GM18505 (cell line): ENCODE data around the gene PLEKHM2.

Experiments used
- ATAC-seq: cut with Tn5 transposase; IDR thresholded peaks from one replicate; pipeline ENCODE4 v1.9.1; 2021; ENCODE audit not compliant: unreplicated experiment
- POLR2A ChIP-seq: IDR thresholded peaks from 4 replicates; pipeline ENCODE4 v1.6.1; 2011; ENCODE audit warnings: borderline replicate concordance; ENCODE audit not compliant: insufficient read depth, insufficient read length; ENCODE audit errors: extremely low read depth

PLEKHM2 gene

DNA sequence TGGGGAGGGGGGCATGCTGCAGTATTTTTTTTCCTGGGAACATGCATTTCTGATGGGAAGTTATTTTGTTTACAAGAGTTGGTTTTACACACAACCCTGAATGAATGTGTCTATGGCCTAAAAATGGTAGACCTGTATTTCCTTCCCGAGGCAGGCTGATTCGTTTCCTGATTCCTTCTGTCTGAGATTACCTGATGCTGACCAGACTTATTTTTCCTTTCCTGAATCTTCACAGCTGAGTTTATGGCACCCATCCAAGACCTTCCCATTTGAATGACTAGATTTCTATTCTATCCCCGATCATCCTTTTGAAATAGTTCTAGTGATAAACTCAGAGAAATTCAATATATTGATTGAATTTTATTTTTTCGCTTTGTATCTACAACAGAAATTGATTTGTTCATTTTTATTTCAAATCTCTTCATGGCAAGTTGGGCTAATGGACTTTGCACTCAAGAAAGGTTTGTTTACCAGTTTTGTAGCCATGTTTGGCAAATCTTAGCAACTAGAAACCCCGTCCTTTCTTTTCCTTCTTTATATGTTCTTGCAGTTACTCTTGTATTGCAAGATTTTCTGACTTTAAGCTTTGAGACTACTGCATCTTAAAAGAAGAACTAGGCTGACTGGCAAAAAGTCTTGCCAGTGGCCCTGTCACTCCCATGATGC is 15.9 kb upstream of the PLEKHM2 start:
- ATAC-seq = no peak
- TF ChIP-seq POLR2A = no peak

DNA sequence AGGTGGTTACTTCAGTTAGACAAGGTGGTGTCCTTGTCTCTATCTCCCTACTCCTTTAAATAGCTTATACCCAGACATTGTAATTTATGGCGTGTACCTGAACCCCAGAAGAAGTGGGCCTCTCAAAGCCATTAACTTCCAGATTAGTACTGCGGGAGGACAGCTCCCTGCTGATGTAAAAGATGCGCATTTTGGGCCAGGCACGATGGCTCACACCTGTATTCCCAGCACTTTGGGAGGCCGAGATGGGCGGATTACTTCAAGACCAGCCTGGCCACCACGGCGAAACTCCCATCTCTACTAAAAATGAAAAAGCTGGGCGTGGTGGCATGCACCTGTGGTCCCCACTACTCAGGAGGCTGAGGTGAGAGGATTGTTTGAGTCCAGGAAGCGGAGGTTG is 15.0 kb upstream of the PLEKHM2 start:
- no peak for TF ChIP-seq POLR2A
- no peak for ATAC-seq

DNA sequence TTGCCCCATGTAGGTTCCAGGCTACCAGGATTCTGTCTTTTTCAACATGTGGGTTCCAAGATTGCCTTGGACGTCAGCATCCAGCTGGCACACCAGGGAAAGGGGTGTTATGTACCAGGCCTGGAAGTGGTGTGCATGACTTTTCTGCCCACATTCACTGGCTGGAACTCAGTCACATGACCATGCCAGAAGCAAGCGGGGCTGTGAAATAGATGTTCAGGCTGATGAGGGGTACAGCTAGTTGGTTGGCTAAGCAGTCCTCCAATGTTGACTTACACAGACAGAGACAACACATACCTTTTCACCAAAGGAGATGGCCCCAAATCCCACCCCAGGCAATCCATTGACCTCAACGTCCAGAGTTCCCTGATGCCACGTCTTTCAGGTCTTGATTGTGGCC is 14.3 kb upstream of the PLEKHM2 start:
- ATAC-seq = no peak
- TF ChIP-seq POLR2A = no peak

DNA sequence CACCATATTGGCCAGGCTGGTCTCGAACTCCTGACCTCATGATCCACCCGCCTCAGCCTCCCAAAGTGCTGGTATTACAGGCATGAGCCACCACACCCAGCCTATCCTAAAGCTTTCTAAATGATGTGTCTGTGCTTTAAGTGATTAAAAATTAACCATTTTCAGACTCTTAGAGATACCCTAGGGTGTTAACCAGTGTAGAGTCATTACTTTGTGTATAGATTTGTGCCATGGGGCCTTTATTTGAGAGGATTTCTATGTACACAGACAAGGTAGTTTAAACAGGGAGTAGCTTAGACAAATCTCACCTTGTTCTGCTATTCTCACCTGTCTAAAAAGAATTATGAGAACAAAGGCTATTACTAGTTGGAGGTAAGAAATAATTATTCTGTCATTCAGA is 12.7 kb upstream of the PLEKHM2 start:
- TF ChIP-seq POLR2A = no peak
- no peak for ATAC-seq

DNA sequence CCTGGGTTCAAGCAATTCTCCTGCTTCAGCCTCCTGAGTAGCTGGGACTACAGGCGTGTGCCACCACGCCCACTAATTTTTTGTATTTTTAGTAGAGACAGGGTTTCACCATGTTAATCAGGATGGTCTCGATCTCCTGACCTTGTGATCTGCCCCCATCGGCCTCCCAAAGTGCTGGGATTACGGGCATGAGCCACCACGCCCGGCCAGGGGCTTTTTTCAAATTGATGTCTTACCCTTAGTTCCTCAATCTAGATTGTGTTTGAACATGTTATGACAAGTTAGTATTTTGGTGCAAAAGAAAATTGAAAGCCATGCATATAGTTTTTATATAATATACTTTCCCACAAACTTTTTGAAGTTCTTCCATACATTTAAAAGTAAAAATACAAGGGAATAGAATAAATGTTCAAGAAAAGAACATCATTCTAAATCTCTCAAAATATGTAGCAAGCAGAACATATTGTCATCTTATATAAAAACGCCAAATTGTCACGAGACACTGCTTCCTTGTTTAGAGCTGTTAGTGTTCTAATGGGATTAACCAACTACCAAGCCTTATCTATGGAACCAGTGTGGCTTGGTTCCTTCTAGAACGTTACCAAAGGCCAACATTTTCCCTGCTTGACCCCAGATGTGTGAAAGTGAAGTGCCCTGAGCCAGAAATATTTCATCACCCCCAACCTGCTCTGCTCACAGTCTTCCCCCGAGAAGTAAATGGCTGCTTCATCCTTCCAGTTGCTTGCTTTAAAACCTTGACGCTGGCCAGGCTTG is 9.5 kb upstream of the PLEKHM2 start:
- no peak for TF ChIP-seq POLR2A
- ATAC-seq = no peak

DNA sequence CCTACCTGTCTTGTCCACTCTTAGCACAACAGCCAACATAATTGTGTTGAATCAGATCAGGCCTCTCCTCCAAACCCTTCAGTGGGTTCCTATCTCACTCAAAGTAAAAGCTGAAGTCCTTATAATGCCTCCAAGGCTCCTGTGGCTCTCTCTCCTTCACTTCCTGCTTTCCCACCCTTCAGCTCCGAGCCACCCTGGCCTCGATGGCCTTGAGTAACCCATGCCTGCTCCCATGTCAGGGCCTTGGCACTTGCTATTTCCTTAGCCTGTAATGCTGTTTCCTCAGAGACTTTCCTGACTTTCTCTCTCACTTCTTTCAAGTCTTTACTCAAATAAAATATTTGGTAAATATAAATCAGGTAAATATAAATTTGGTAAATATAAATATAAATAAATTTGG is 8.1 kb upstream of the PLEKHM2 start:
- no peak for TF ChIP-seq POLR2A
- ATAC-seq = no peak

DNA sequence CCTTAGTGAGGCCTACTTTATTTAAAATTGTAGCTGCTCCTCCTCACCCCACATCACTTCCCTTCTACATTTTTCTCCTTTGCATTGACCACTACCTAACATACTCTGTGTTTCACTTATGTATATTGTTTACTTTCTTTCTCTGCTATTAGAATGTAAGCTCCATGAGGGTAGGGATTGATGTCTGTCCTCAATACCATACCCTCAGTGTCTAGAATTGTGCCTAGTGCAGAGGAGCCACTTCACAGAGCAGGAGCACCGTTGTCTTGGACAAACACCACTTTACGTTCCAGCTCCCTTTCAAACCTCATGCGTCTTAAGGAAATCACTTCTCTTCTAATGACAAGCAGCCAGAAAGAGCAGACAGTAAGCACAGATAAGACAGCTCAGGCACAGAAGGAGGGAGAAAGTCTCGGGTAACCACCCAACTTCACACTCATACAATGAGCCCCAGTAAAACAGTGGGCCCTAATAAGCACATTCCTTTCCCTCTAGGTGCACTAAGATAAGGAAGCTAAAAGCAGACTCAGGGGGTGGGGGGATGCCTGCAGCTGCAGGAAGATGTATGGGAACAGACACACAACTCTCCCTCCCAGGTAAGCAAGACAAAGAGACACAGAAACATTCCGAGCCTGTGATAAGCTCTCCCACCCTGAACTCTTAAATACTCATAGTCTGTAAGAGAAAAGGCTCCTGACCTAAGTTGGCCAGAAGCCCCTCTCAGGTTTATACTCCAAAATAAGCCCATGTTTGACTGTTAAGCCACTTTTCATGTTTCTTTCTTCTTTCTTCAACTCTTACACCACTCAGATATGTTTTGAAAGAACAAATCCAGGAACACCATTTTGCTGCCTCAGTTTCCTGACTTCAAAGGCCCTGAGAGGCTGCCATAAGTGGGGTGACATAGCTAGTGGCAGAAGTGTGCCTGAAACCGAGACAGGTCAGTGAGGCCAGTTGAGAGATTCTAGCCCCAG is 7.1 kb upstream of the PLEKHM2 start:
- TF ChIP-seq POLR2A = no peak
- ATAC-seq = no peak

DNA sequence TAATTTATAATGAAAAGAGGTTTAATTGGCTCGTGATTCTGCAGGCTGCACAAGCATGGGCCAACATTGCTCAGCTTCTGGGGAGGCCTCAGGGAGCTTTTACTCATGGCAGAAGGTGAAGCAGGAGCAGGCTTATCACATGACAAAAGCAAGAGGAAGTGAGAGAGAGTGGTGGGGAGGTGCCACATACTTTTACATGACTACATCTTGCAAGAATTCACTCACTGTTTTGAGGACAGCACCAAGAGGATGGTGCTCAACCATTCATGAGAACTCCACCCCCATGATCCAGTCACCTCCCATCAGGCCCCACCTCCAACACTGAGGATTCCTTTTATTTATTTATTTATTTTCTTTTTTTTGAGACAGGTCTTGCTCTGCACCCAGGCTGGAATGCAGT is 5.5 kb upstream of the PLEKHM2 start:
- TF ChIP-seq POLR2A = no peak
- no peak for ATAC-seq

DNA sequence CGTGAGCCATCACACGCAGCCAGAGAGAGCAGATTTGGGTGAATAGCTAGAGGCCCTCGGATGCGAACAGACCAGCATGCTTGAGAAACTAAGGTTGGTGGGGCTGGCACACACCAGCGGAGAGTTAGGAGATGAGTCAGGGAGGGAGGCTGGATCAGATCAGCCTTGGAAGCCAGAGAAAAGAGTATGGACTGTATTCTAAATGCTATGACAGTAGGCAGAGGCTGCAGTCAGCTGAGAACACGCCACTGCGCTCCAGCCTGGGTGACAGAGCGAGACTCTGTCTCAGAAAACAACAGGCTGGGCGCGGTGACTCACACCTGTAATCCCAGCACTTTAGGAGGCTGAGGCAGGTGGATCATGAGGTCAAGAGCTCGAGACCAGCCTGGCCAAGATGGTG is 4.0 kb upstream of the PLEKHM2 start:
- ATAC-seq = no peak
- no peak for TF ChIP-seq POLR2A

DNA sequence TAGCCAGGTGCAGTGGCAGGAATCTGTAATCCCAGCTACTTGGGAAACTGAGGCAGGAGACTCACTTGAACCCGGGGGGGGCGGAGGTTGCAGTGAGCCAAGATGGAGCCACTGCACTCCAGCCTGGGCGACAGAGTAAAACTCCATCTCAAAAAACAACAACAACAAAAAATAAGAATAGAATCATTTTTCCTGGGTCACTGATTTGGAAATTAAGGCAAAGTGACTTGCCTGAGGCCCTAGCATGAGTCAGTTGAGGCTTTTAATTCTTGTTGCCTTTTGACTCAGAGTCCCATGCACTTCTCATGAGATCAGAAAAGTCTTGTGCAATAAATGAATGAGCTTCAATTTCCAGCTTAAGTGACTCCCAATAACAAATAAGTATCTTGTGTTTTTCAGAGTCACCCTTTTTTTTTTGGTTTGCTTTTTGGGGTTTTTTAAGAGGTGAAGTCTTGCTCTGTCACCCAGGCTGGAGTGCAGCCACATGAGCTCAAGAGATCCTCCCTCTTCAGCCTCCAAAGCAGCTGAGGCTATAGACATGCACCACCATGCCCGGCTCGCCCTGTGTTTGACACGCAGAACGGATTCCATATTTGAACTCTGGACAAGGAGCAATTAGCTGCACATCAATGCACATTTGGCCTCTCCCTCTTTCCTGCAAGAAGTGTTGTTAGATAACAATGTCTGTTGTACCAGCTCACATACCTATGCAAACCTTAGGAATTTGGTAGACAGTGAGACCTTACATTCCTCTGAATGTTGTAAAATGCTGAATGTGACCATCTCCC is 3.4 kb upstream of the PLEKHM2 start:
- no peak for ATAC-seq
- TF ChIP-seq POLR2A = no peak

DNA sequence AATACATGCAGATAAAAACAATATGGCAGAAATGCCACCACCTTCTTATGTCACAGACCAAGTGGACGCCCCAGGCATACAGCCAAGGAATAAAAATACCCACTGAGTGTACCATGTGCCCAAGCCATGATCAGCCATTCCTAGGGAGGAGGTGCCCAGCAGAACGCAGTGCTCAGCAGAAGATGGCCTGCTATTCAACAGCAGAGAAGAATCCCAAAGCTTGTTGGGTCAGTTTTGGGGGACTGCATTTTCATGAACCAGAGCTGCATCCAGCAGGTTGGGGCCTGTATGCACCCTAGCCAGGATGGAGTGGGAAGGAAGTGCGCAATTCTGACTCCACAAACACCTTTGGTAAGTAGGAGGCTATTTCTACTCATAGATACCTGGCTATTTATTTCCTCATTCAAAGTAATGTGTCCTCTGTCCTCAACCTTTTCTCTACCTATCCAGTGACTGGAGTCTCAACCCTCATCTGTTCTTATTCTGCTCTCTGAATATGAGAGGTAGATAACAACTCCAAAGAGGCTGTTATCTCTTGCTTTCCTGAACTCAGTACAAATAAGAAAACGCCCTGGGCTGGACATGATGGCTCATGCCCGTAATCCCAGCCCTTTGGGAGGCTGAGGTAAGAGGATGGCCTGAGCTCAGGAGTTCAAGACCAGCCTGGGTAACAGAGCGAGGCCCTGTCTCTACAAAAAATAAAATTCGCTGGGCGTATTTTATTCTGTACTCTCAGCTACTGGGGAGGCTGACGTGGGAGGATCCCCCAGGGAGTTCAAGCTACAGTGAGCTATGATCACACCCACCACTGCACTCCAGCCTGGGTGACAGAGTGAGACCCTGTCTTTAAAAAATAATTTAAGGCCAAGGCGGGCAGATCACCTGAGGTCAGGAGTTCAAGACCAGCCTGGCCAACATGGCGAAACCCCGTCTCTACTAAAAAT is 2.5 kb upstream of the PLEKHM2 start:
- no peak for TF ChIP-seq POLR2A
- no peak for ATAC-seq

DNA sequence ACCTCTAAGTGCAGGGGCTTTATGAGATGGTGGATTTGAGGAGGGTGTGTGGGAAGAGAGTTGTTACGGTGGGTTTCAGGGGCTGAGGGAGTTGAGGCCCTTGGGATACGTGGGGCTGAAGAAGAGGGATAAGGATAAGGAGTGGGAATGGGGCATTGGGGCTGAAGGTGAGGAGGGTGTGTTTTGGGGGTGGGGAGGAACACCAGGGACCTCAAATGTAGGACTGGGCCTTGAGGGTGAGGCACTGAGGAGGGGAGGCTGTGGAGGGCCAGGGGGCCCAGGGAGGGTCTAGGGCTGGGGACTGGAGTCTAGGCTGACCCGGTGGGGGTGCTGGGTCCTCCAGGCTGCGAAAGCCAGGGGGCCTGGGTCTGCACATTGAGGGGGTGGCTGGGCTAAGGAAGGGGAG is 1.2 kb upstream of the PLEKHM2 start:
- no peak for TF ChIP-seq POLR2A
- ATAC-seq = no peak
